Fibroblast of lung (primary cell): ENCODE results near the gene APBB2. TPM values are rescaled to one million over a fixed set of nuclear protein-coding genes. Genes with fewer than 3 reads are reported as not detected.

Source experiments
- DNase-seq, 2 donors: peaks; one replicate each; pipeline versions ENCODE4 v3.0.0 to v3.0.0-alpha.2; 2010; ENCODE audit warnings: low read depth in 2 of 2
- H2AFZ ChIP-seq: 2 replicates; pipeline ENCODE4 v1.5.1; 2012; ENCODE audit warnings: low read length, control low read depth, inconsistent platforms
- H3K27ac ChIP-seq: 2 replicates; pipeline ENCODE4 v1.5.1; 2011; ENCODE audit warnings: low read length, control low read depth; ENCODE audit not compliant: insufficient read depth
- H3K27me3 ChIP-seq: 2 replicates; pipeline ENCODE4 v1.5.1; 2011; ENCODE audit warnings: mild to moderate bottlenecking, low read length; ENCODE audit not compliant: control insufficient read depth, insufficient read depth
- H3K36me3 ChIP-seq: 2 replicates; pipeline ENCODE4 v1.5.1; 2011; ENCODE audit warnings: low read length; ENCODE audit not compliant: control insufficient read depth, insufficient read depth
- H3K4me1 ChIP-seq: 2 replicates; pipeline ENCODE4 v1.5.1; 2011; ENCODE audit warnings: low read length; ENCODE audit not compliant: control insufficient read depth, insufficient read depth; ENCODE audit errors: extremely low read depth
- H3K4me2 ChIP-seq: 2 replicates; pipeline ENCODE4 v1.5.1; 2011; ENCODE audit warnings: low read length, control low read depth; ENCODE audit not compliant: insufficient read depth; ENCODE audit errors: extremely low read depth
- H3K4me3 ChIP-seq, 4 experiments: fragments of 200-600 bp in 1 of 4; sonication (generic) in 1 of 4; replicated peaks in 1 of 4; 2 replicates each; pipeline ENCODE4 v1.5.1; 2011 to 2016; ENCODE audit warnings: low read length in 4 of 4, low read depth in 3 of 4, mild to moderate bottlenecking in 3 of 4, control low read depth in 2 of 4, inconsistent platforms in 1 of 4, mixed read lengths in 1 of 4; ENCODE audit not compliant: insufficient read depth in 1 of 4; ENCODE audit errors: control extremely low read depth in 1 of 4
- H3K79me2 ChIP-seq: 2 replicates; pipeline ENCODE4 v1.5.1; 2012; ENCODE audit warnings: mild to moderate bottlenecking, low read length, inconsistent platforms; ENCODE audit not compliant: control insufficient read depth, insufficient read depth
- H3K9ac ChIP-seq: 2 replicates; pipeline ENCODE4 v1.5.1; 2011; ENCODE audit warnings: mild to moderate bottlenecking, low read length, control low read depth; ENCODE audit not compliant: insufficient read depth
- H3K9me3 ChIP-seq: 2 replicates; pipeline ENCODE4 v1.5.1; 2012; ENCODE audit warnings: low read depth, low read length; ENCODE audit not compliant: control insufficient read depth, insufficient read depth
- H4K20me1 ChIP-seq: 2 replicates; pipeline ENCODE4 v1.5.1; 2011; ENCODE audit warnings: low read length; ENCODE audit not compliant: control insufficient read depth, insufficient read depth; ENCODE audit errors: extremely low read depth
- CTCF ChIP-seq, 2 donors: IDR thresholded peaks in 1 of 2; conservative IDR thresholded peaks in 1 of 2; 1 replicate in 1 of 2; 2 replicates in 1 of 2; pipeline ENCODE4 v1.5.1; 2011 to 2012; ENCODE audit warnings: low read length in 2 of 2, control low read depth in 1 of 2, inconsistent platforms in 1 of 2, low read depth in 1 of 2, mild to moderate bottlenecking in 1 of 2
- EZH2 ChIP-seq: IDR thresholded peaks from 2 replicates; pipeline ENCODE4 v1.5.1; 2012; ENCODE audit warnings: low read length, control low read depth, mild to moderate bottlenecking; ENCODE audit errors: missing control alignments
- polyA plus RNA-seq, 2 donors: library from polyadenylated mRNA; depleted of rRNA in 1 of 2; stranded (reverse) in 1 of 2; unstranded in 1 of 2; fragments of >200 nt; gene quantifications; 2 replicates each; pipeline ENCODE4 v1.2.1, GENCODE V29; 2011 to 2012; ENCODE audit warnings: missing spikeins in 1 of 2
- total RNA-seq: library from RNA; depleted of rRNA; stranded (reverse); fragments of >200 nt; gene quantifications from 2 replicates; pipeline ENCODE4 v1.2.1, GENCODE V29; 2014

APBB2 gene
- total and polyA plus RNA-seq, 2 donors (not counting 1 experiment from before 2014, with no cell fraction given) = 25.1 to 29.8 TPM

GRCh38 chr4:40848940-40849339 lies 365.4 kb downstream of the APBB2 start:
- Histone ChIP-seq H3K4me1 (no peaks in the 10 kb centered on the region), H2AFZ (no peak overlapping the region), H4K20me1 (no peaks in the 10 kb centered on the region), H3K4me2 (no peak overlapping the region), H3K27ac (no peak overlapping the region), H3K27me3 (no peaks in the 10 kb centered on the region), H3K9me3 (no peaks in the 10 kb centered on the region), H3K36me3 (no peaks in the 10 kb centered on the region), H3K4me3 (no peak overlapping the region), H3K79me2 (no peaks in the 10 kb centered on the region), H3K9ac (no peak overlapping the region)
- TF ChIP-seq EZH2 (no peak), CTCF (conservative IDR thresholded peaks at IDR 0.05 in 1 of 2, IDR thresholded peaks at IDR 0.05 in 1 of 2; ENCODE audit: low read depth in 1 of 2, low read length in 2 of 2) (no peak)
- peak in 1 of 2 donors; percentile 50 for DNase-seq

GRCh38 chr4:40848251-40848650 lies 366.1 kb downstream of the APBB2 start:
- no peak for TF ChIP-seq EZH2
- TF ChIP-seq CTCF (conservative IDR thresholded peaks at IDR 0.05 in 1 of 2, IDR thresholded peaks at IDR 0.05 in 1 of 2; ENCODE audit: low read depth in 1 of 2, low read length in 2 of 2) = no peak
- H3K36me3 ChIP-seq = no peaks in the 10 kb centered on the region
- H3K9me3 ChIP-seq = no peaks in the 10 kb centered on the region
- no peak for DNase-seq
- no peaks in the 10 kb centered on the region for H3K27me3 ChIP-seq
- no peaks in the 10 kb centered on the region for H4K20me1 ChIP-seq
- H3K79me2 ChIP-seq = no peaks in the 10 kb centered on the region
- H3K4me2 ChIP-seq = no peak overlapping the region
- H3K4me3 ChIP-seq = no peak overlapping the region
- no peaks in the 10 kb centered on the region for H3K4me1 ChIP-seq
- H2AFZ ChIP-seq = no peak overlapping the region
- no peak overlapping the region for H3K27ac ChIP-seq
- H3K9ac ChIP-seq = no peak overlapping the region

- Histone ChIP-seq H3K4me1 (no peaks in the 10 kb centered on the region), H3K27ac (no peak overlapping the region)
- TF ChIP-seq EZH2 (no peak), CTCF (conservative IDR thresholded peaks at IDR 0.05 in 1 of 2, IDR thresholded peaks at IDR 0.05 in 1 of 2; ENCODE audit: low read depth in 1 of 2, low read length in 2 of 2) (no peak)
Measured at GRCh38 chr4:40846532-40846931, 367.8 kb downstream of the APBB2 start.

More at GRCh38 chr4:40846532-40846931, 367.8 kb downstream of the APBB2 start:
- Histone ChIP-seq H3K27me3 (no peaks in the 10 kb centered on the region), H3K9ac (no peak overlapping the region), H3K36me3 (no peaks in the 10 kb centered on the region), H3K79me2 (no peaks in the 10 kb centered on the region), H3K4me3 (no peak overlapping the region), H4K20me1 (no peaks in the 10 kb centered on the region), H2AFZ (no peak overlapping the region), H3K9me3 (no peaks in the 10 kb centered on the region), H3K4me2 (no peak overlapping the region)
- no peak for DNase-seq
